GM12873 (cell line): ENCODE results near the gene TCEAL2.
"Not testable (repeated sequence)": the region's sequence is repeated elsewhere in the genome, so short reads cannot be mapped to it uniquely, and the experiment has no call there.

Source experiments
- TF ChIP-seq, protein P1 (sequence below): IDR thresholded peaks from 2 replicates; pipeline ENCODE4 v1.5.1; 2012; ENCODE audit warnings: low read depth, mild to moderate bottlenecking, moderate library complexity, low read length, control low read depth; ENCODE audit not compliant: insufficient read depth; ENCODE audit errors: missing control alignments

TCEAL2 gene

DNA sequence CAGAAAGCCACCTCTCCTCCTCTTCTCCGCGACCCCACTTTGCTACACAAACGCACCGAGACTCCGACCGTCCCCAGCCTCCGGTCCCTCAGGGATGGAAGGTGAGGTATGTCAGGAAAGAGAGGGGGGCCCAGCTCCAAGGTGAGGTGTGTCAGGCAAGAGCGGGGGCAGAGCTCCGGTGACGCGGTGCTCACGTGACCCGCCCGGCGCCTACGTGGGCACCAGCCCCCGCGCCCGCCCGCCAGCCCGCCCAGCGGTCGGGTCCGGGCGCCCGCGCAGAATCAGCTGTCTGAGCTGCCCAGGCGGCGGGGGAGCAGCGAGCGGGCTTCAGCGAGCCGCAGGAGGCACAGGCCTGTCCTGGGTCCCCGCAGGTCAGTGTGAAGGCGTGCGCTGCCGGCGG lies at the start of gene TCEAL2:
TCEAL2 (plus strand) TSS at position 244 of the 400 bp plus-strand sequence. CDS start 1,152 bp downstream, outside the sequence.
- TF ChIP-seq, protein P1, sequence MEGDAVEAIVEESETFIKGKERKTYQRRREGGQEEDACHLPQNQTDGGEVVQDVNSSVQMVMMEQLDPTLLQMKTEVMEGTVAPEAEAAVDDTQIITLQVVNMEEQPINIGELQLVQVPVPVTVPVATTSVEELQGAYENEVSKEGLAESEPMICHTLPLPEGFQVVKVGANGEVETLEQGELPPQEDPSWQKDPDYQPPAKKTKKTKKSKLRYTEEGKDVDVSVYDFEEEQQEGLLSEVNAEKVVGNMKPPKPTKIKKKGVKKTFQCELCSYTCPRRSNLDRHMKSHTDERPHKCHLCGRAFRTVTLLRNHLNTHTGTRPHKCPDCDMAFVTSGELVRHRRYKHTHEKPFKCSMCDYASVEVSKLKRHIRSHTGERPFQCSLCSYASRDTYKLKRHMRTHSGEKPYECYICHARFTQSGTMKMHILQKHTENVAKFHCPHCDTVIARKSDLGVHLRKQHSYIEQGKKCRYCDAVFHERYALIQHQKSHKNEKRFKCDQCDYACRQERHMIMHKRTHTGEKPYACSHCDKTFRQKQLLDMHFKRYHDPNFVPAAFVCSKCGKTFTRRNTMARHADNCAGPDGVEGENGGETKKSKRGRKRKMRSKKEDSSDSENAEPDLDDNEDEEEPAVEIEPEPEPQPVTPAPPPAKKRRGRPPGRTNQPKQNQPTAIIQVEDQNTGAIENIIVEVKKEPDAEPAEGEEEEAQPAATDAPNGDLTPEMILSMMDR: not testable (repeated sequence)

DNA sequence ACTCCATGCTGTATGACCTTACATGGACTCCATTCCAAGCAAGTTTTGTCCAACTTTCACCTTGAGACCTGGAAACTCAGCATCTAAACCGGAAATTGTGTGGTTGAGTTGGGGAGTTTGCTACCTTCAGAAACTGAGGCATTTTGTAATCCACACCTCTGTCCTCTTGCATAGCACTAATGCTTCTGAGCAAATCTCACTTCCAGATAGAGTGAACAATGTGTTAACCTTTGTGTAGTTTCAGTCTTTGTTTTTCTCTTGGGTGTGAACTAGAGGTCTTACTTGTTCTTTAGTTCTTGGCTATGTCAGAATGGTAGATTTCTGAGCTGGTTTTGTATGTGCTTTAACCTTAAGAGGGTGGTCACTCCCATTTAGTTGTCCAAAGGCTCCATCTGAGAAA lies 48.1 kb upstream of the TCEAL2 start:
- TF ChIP-seq, protein P1: no peak

DNA sequence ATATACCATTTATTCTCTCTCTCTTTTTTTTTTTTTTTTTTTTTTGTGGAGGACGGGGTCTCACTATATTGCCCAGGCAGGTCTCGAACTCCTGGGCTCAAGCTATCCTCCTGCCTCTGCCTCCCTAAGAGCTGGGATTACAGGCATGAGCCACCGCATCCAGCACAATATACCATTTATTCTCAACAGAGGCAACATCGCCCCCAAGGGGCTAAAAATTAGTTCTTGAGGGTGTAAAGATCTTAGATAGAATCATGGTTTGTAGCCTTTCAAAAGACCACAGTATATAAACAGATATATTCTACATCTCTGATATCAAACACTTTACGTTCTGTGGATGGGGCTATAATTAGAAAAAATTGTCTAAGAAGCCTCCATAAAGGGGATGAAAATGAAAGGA lies 39.8 kb upstream of the TCEAL2 start:
- TF ChIP-seq, protein P1: no peak

- TF ChIP-seq, protein P1: no peak
Observed at GRCh38 chrX:102113367-102113766, 12.1 kb upstream of the TCEAL2 start.

DNA sequence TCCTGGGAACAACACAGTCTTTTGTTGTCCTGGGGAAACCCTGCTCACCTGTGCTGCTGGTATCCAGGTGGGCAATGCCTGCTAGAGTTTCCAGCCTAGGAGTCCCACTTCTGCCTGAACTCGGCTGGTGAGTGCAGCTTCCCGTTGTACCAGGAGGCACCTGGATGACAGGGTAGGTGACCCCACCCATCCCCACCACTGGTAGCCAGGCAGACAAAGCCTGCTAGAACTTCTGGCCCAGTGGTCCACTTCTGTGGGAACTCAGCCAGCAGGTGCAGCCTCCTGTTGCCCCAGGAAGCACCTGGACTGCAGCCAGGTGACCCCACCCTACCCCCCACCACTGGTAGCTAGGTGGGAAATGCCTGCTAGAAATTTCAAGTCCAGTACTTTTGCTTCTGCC lies 9.7 kb upstream of the TCEAL2 start:
- TF ChIP-seq, protein P1: no peak

DNA sequence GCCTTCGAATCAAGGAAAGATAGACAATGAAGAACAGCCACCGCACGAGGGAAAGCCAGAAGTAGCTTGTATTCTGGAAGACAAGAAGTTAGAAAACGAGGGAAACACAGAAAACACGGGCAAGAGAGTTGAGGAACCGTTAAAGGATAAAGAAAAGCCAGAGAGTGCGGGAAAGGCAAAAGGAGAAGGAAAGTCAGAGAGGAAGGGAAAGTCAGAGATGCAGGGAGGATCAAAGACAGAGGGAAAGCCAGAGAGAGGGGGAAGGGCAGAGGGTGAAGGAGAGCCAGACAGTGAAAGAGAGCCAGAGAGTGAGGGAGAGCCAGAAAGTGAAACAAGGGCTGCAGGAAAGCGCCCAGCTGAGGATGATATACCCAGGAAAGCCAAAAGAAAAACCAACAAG lies 1.4 kb downstream of the TCEAL2 start:
- TF ChIP-seq, protein P1: no peak

- TF ChIP-seq, protein P1: peak; percentile 32
Observed at GRCh38 chrX:102129473-102129872, 4.0 kb downstream of the TCEAL2 start.
